SH-SY5Y (cell line): ENCODE results near the gene CWC15.

Experiments used
- GATA2 ChIP-seq: IDR thresholded peaks from 2 replicates; pipeline ENCODE4 v1.6.1; 2011; ENCODE audit warnings: mild to moderate bottlenecking, low read depth, low read length
- GATA3 ChIP-seq: IDR thresholded peaks from 2 replicates; pipeline ENCODE4 v1.6.1; 2011; ENCODE audit warnings: low read depth, mild to moderate bottlenecking, low read length, moderate library complexity

DNA sequence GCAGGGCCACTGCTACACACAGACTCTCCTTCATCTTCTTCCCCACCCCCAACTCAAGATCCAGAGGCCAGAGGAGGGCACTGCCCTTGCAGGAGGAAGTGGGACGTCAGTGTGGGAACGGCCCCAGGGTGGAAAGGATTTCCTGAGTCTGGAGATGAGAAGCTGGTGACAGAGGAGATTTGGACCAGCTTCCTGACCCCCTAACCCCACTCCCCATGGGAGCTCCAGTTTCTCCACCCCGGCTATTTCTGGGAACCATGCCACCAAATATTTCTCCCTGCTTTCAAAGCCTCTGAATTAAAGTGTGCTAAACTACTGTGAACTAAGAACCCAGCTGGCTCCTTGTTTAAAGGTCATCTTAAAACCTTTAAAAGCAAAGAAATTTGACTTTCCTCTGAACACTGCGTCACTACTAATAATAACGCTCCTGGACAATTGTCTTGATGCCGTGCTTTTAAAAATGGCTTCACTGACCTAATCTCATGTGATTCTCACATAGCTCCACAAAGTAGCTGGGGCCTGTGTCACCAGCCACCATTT lies 46.6 kb downstream of the CWC15 start:
- no peak for TF ChIP-seq GATA3
- TF ChIP-seq GATA2: no peak
